Endothelial cell (in vitro differentiated cells): ENCODE results near the gene SYCP2L. TPM values are rescaled to one million over a fixed set of nuclear protein-coding genes. Genes with fewer than 3 reads are reported as not detected.

Experiments
- DNase-seq: peaks from one replicate; pipeline ENCODE4 v3.0.0; 2021; ENCODE audit warnings: low spot score
- H3K27ac Mint-ChIP-seq: one replicate; pipeline ENCODE4 v1.8.0; 2021; ENCODE audit warnings: mixed read lengths, inconsistent platforms; ENCODE audit not compliant: unreplicated experiment
- H3K27me3 Mint-ChIP-seq: one replicate; pipeline ENCODE4 v1.8.0; 2021; ENCODE audit warnings: mild to moderate bottlenecking, moderate library complexity, mixed read lengths, inconsistent platforms; ENCODE audit not compliant: unreplicated experiment
- H3K36me3 Mint-ChIP-seq: one replicate; pipeline ENCODE4 v1.8.0; 2021; ENCODE audit warnings: mild to moderate bottlenecking, low read depth, mixed read lengths, inconsistent platforms; ENCODE audit not compliant: unreplicated experiment
- H3K4me1 Mint-ChIP-seq: one replicate; pipeline ENCODE4 v1.8.0; 2021; ENCODE audit warnings: mild to moderate bottlenecking, mixed read lengths, inconsistent platforms; ENCODE audit not compliant: unreplicated experiment
- H3K4me3 Mint-ChIP-seq: one replicate; pipeline ENCODE4 v1.8.0; 2021; ENCODE audit warnings: mild to moderate bottlenecking, mixed read lengths, inconsistent platforms; ENCODE audit not compliant: unreplicated experiment
- H3K9me3 Mint-ChIP-seq: one replicate; pipeline ENCODE4 v1.8.0; 2021; ENCODE audit warnings: mixed read lengths, inconsistent platforms; ENCODE audit not compliant: unreplicated experiment
- CTCF ChIP-seq: fragments of 200-600 bp; sonication (generic); IDR thresholded peaks from one replicate; pipeline ENCODE4 v1.5.0; 2021; ENCODE audit warnings: antibody characterized with exemption; ENCODE audit not compliant: unreplicated experiment
- total RNA-seq: library from RNA; stranded (reverse); fragmentation: NEBNext Ultra II Directional; extraction: Animal tissue kit (Norgen Biotek cat#: 25700); gene quantifications from one replicate; pipeline ENCODE4 v1.2.1, GENCODE V29; 2021; ENCODE audit not compliant: unreplicated experiment

Gene SYCP2L
- total RNA-seq, 1 donor from 2014 or later: 8.1 TPM

DNA sequence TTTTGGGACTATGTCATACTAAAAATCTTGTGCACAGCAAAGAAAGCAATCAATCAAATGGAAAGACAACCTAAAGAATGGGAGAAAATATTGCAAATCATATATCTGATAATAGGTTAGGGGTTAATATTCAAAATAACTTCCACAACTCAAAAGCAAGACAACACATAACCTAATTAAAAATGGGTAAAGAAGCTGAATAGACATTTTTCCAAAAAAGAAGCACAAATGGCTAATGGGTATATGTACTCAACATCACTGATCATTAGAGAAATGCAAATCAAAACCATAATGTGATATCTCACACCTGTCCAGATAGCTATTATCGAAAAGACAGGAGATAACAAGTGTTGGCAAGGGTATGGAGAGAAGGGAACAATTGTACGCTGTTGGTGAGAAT is 53.0 kb downstream of the SYCP2L start:
- Mint-ChIP-seq H3K27me3 (no peaks in the 10 kb centered on the region), H3K4me1 (no peaks in the 10 kb centered on the region), H3K9me3 (no peaks in the 10 kb centered on the region), H3K4me3 (no peak overlapping the region), H3K27ac (no peak overlapping the region), H3K36me3 (no peaks in the 10 kb centered on the region)
- DNase-seq: no peak
- no peak for TF ChIP-seq CTCF

DNA sequence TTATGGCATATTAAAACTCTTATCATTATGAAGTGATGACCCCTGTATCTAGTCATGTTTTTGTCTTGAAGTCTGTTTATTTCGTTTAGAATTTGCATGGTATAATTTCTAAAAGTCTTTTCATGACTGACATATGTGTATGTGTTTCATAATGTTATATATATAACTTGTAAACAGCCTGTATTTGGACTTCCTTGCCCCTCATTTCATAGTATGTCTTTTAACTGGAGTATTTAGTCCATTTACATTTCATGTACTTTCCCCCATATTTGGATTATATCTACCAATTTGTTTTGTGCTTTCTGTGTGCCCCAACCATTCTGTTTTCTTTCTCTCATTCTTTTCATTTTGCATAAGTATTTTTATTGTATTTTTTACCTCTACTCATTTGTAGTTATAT is 59.0 kb downstream of the SYCP2L start:
- TF ChIP-seq CTCF: no peak
- no peaks in the 10 kb centered on the region for H3K9me3 Mint-ChIP-seq
- no peak overlapping the region for H3K27ac Mint-ChIP-seq
- H3K27me3 Mint-ChIP-seq: no peaks in the 10 kb centered on the region
- H3K4me3 Mint-ChIP-seq: no peak overlapping the region
- no peak for DNase-seq
- H3K4me1 Mint-ChIP-seq: no peaks in the 10 kb centered on the region
- H3K36me3 Mint-ChIP-seq: no peaks in the 10 kb centered on the region

- Mint-ChIP-seq H3K4me3 (no peak overlapping the region), H3K9me3 (no peaks in the 10 kb centered on the region), H3K27me3 (no peaks in the 10 kb centered on the region), H3K4me1 (no peaks in the 10 kb centered on the region), H3K36me3 (no peaks in the 10 kb centered on the region), H3K27ac (no peak overlapping the region)
- no peak for TF ChIP-seq CTCF
- DNase-seq: no peak
Observed at GRCh38 chr6:10947966-10948365, 61.1 kb downstream of the SYCP2L start.

GRCh38 chr6:10949579-10950490 is 63.0 kb downstream of the SYCP2L start:
- DNase-seq: no peak
- no peaks in the 10 kb centered on the region for H3K36me3 Mint-ChIP-seq
- no peaks in the 10 kb centered on the region for H3K4me1 Mint-ChIP-seq
- H3K27me3 Mint-ChIP-seq: no peaks in the 10 kb centered on the region
- no peak overlapping the region for H3K4me3 Mint-ChIP-seq
- no peak overlapping the region for H3K27ac Mint-ChIP-seq
- TF ChIP-seq CTCF: no peak
- H3K9me3 Mint-ChIP-seq: no peaks in the 10 kb centered on the region

GRCh38 chr6:10951675-10952282 is 64.9 kb downstream of the SYCP2L start:
- no peaks in the 10 kb centered on the region for H3K4me1 Mint-ChIP-seq
- peak; percentile 9 for DNase-seq
- no peak overlapping the region for H3K4me3 Mint-ChIP-seq
- H3K27ac Mint-ChIP-seq: no peak overlapping the region
- no peaks in the 10 kb centered on the region for H3K9me3 Mint-ChIP-seq
- H3K27me3 Mint-ChIP-seq: no peaks in the 10 kb centered on the region
- no peak for TF ChIP-seq CTCF
- no peaks in the 10 kb centered on the region for H3K36me3 Mint-ChIP-seq
